Astrocyte (in vitro differentiated cells and primary cell): ENCODE data around the gene OR11H6.

Experiments used
- CTCF ChIP-seq: IDR thresholded peaks from 2 replicates; pipeline ENCODE4 v1.5.1; 2011; ENCODE audit warnings: low read depth, mild to moderate bottlenecking, inconsistent platforms, low read length, moderate library complexity; ENCODE audit not compliant: insufficient read depth
- EZH2 ChIP-seq: IDR thresholded peaks from 2 replicates; pipeline ENCODE4 v1.6.1; 2012; ENCODE audit warnings: mild to moderate bottlenecking, low read length, inconsistent platforms; ENCODE audit not compliant: insufficient read depth

- TF ChIP-seq CTCF (no peak), EZH2 (no peak)
Measured at GRCh38 chr14:20204721-20205120, 18.8 kb upstream of the OR11H6 start.
